Activated naive CD8-positive, alpha-beta T cell treated with anti-CD3 and anti-CD28 coated beads, Interleukin-2, amount 10 ng/mL, durations not matched to agents 7 days and 5 days (primary cell): ENCODE data around the gene C10orf88. TPM values are rescaled to one million over a fixed set of nuclear protein-coding genes. Genes with fewer than 3 reads are reported as not detected.
A peak's percentile ranks its signal among the peaks of the same experiment; 100 is the strongest.

ENCODE experiments used
- ATAC-seq: fragments of 150-1000 bp; cut with Tn5 transposase; one replicate; pipeline ENCODE4 v1.10.0; 2021; ENCODE audit warnings: low read depth, moderate library complexity
- POLR2A ChIA-PET: fragments of 350-600 bp; sonication (Branson Sonifier 250); formaldehyde crosslinking; loops from one replicate; lab custom pipeline; 2021; ENCODE audit warnings: antibody characterized with exemption; lab: Charles Lee
- DNase-seq: peaks from one replicate; pipeline ENCODE4 v3.0.0; 2021
- H3K27ac Mint-ChIP-seq: one replicate; pipeline ENCODE4 v1.8.0; 2022; ENCODE audit warnings: mild to moderate bottlenecking, mixed read lengths
- H3K27me3 Mint-ChIP-seq: one replicate; pipeline ENCODE4 v1.8.0; 2022; ENCODE audit warnings: mild to moderate bottlenecking, moderate library complexity, mixed read lengths
- H3K36me3 Mint-ChIP-seq: one replicate; pipeline ENCODE4 v1.8.0; 2021; ENCODE audit warnings: mild to moderate bottlenecking, mixed read lengths
- H3K4me1 Mint-ChIP-seq: one replicate; pipeline ENCODE4 v1.8.0; 2021; ENCODE audit warnings: mixed read lengths
- H3K4me3 Mint-ChIP-seq: one replicate; pipeline ENCODE4 v1.8.0; 2022; ENCODE audit warnings: mild to moderate bottlenecking, moderate library complexity, mixed read lengths
- H3K9me3 Mint-ChIP-seq: one replicate; pipeline ENCODE4 v1.8.0; 2021; ENCODE audit warnings: mixed read lengths
- total RNA-seq, 2 experiments: library from RNA; stranded (reverse); gene quantifications; one replicate each; pipeline ENCODE4 v1.2.3, GENCODE V29; 2021

The C10orf88 gene
- total RNA-seq, 2 experiments from 2014 or later, result 12.2 to 15.3 TPM

- ATAC-seq (no peak), DNase-seq (no peak)
- no peak overlapping the region for H3K4me3 Mint-ChIP-seq
- no peak overlapping the region for H3K27ac Mint-ChIP-seq
- peaks cover 1% of the 10 kb centered on the region for H3K36me3 Mint-ChIP-seq
- H3K9me3 Mint-ChIP-seq, result no peaks in the 10 kb centered on the region
- H3K4me1 Mint-ChIP-seq, result peaks cover 16% of the 10 kb centered on the region
- no peaks in the 10 kb centered on the region for H3K27me3 Mint-ChIP-seq
- POLR2A ChIA-PET, result no interaction called here
These were observed 30.7 kb upstream of the C10orf88 start for GRCh38 chr10:122984708-122985107.

- no peaks in the 10 kb centered on the region for H3K27me3 Mint-ChIP-seq
- no peak overlapping the region for H3K27ac Mint-ChIP-seq
- DNase-seq, result no peak
- peaks cover 1% of the 10 kb centered on the region for H3K36me3 Mint-ChIP-seq
- H3K9me3 Mint-ChIP-seq, result no peaks in the 10 kb centered on the region
- H3K4me3 Mint-ChIP-seq, result no peak overlapping the region
- peaks cover 17% of the 10 kb centered on the region for H3K4me1 Mint-ChIP-seq
- POLR2A ChIA-PET, result no interaction called here
- ATAC-seq, result no peak
These were observed 29.9 kb upstream of the C10orf88 start for GRCh38 chr10:122983898-122984297.

- Mint-ChIP-seq H3K27ac (peak overlapping the region; percentile 94), H3K9me3 (no peaks in the 10 kb centered on the region), H3K4me3 (peak overlapping the region; percentile 90), H3K36me3 (no peaks in the 10 kb centered on the region), H3K27me3 (peaks cover 12% of the 10 kb centered on the region), H3K4me1 (peaks cover 17% of the 10 kb centered on the region)
- POLR2A ChIA-PET, result interaction anchor here (0.6 to 2.3 kb wide), 3 partner anchors 27 to 1846 kb away, joined by 3 to 22 read pairs (median 9); partner anchors contain the start of genes ACADSB, C10orf88 and IKZF5
- ATAC-seq (no peak), DNase-seq (no peak)
These were observed 27.0 kb upstream of the C10orf88 start for GRCh38 chr10:122981066-122981464.

- POLR2A ChIA-PET, result interaction anchor here (0.6 to 2.3 kb wide), 4 partner anchors 23 to 1847 kb away, joined by 3 to 22 read pairs (median 6); partner anchors contain the start of genes ACADSB, C10orf88 and IKZF5
- peak; percentile 98 for ATAC-seq
- peaks cover 17% of the 10 kb centered on the region for H3K4me1 Mint-ChIP-seq
These were observed 26.4 kb upstream of the C10orf88 start, which contains the start of gene PSTK for GRCh38 chr10:122980209-122981065. PSTK (plus strand) TSS chr10:122980401; CDS start chr10:122980480, 79 bp downstream.

GRCh38 chr10:122974543-122975064 is 20.6 kb upstream of the C10orf88 start:
- H3K36me3 Mint-ChIP-seq, result no peaks in the 10 kb centered on the region

More at GRCh38 chr10:122980209-122981065, 26.4 kb upstream of the C10orf88 start, which contains the start of gene PSTK:
- Mint-ChIP-seq H3K9me3 (no peaks in the 10 kb centered on the region), H3K36me3 (no peaks in the 10 kb centered on the region), H3K27me3 (peaks cover 15% of the 10 kb centered on the region), H3K4me3 (peak within 1 kb of the TSS; percentile 90), H3K27ac (peak within 1 kb of the TSS; percentile 94)
- peak; percentile 89 for DNase-seq

GRCh38 chr10:122974023-122974422 is 20.0 kb upstream of the C10orf88 start:
- no peak for DNase-seq
- Mint-ChIP-seq H3K4me1 (no peaks in the 10 kb centered on the region), H3K27ac (no peak overlapping the region), H3K9me3 (peaks cover 2% of the 10 kb centered on the region), H3K36me3 (no peaks in the 10 kb centered on the region), H3K27me3 (peaks cover 23% of the 10 kb centered on the region), H3K4me3 (no peak overlapping the region)
- POLR2A ChIA-PET, result no interaction called here
- no peak for ATAC-seq

More at GRCh38 chr10:122974543-122975064, 20.6 kb upstream of the C10orf88 start:
- H3K27ac Mint-ChIP-seq, result no peak overlapping the region
- POLR2A ChIA-PET, result no interaction called here
- ATAC-seq (no peak), DNase-seq (no peak)
- peaks cover 23% of the 10 kb centered on the region for H3K27me3 Mint-ChIP-seq
- no peaks in the 10 kb centered on the region for H3K4me1 Mint-ChIP-seq
- no peak overlapping the region for H3K4me3 Mint-ChIP-seq
- no peaks in the 10 kb centered on the region for H3K9me3 Mint-ChIP-seq

GRCh38 chr10:122968698-122969097 is 14.7 kb upstream of the C10orf88 start:
- H3K36me3 Mint-ChIP-seq, result peaks cover 3% of the 10 kb centered on the region
- DNase-seq, result no peak
- POLR2A ChIA-PET, result no interaction called here
- ATAC-seq, result no peak
- no peak overlapping the region for H3K4me3 Mint-ChIP-seq
- no peaks in the 10 kb centered on the region for H3K4me1 Mint-ChIP-seq
- H3K9me3 Mint-ChIP-seq, result peaks cover 30% of the 10 kb centered on the region
- peaks cover 11% of the 10 kb centered on the region for H3K27me3 Mint-ChIP-seq
- no peak overlapping the region for H3K27ac Mint-ChIP-seq

- H3K27ac Mint-ChIP-seq, result no peak overlapping the region
- POLR2A ChIA-PET, result no interaction called here
- no peak for ATAC-seq
- no peaks in the 10 kb centered on the region for H3K4me1 Mint-ChIP-seq
- no peak overlapping the region for H3K4me3 Mint-ChIP-seq
- no peak for DNase-seq
- peaks cover 9% of the 10 kb centered on the region for H3K27me3 Mint-ChIP-seq
- peaks cover 3% of the 10 kb centered on the region for H3K36me3 Mint-ChIP-seq
- peaks cover 30% of the 10 kb centered on the region for H3K9me3 Mint-ChIP-seq
These were observed 12.9 kb upstream of the C10orf88 start for GRCh38 chr10:122966879-122967278.

GRCh38 chr10:122962405-122962804 is 8.4 kb upstream of the C10orf88 start:
- POLR2A ChIA-PET, result interaction anchor here (0.6 kb wide), 1 partner anchor 161 kb away, joined by 5 read pairs; no protein-coding TSS in a partner anchor
- peaks cover 6% of the 10 kb centered on the region for H3K27me3 Mint-ChIP-seq
- H3K9me3 Mint-ChIP-seq, result peaks cover 15% of the 10 kb centered on the region
- H3K4me3 Mint-ChIP-seq, result no peak overlapping the region
- no peak for DNase-seq
- peaks cover 3% of the 10 kb centered on the region for H3K36me3 Mint-ChIP-seq
- no peaks in the 10 kb centered on the region for H3K4me1 Mint-ChIP-seq
- H3K27ac Mint-ChIP-seq, result no peak overlapping the region
- no peak for ATAC-seq

- no peak for DNase-seq
- H3K27ac Mint-ChIP-seq, result no peak overlapping the region
- POLR2A ChIA-PET, result interaction anchor here (0.6 to 1.2 kb wide), 2 partner anchors 23 to 170 kb away, joined by 3 to 7 read pairs; partner anchors contain the start of gene PSTK
These were observed 3.4 kb upstream of the C10orf88 start for GRCh38 chr10:122957474-122957873.

GRCh38 chr10:122955892-122956291 is 1.9 kb upstream of the C10orf88 start:
- ATAC-seq (no peak), DNase-seq (no peak)
- Mint-ChIP-seq H3K27ac (no peak overlapping the region), H3K4me3 (no peak overlapping the region), H3K36me3 (peaks cover 10% of the 10 kb centered on the region), H3K27me3 (peaks cover 6% of the 10 kb centered on the region), H3K9me3 (no peaks in the 10 kb centered on the region), H3K4me1 (peaks cover 24% of the 10 kb centered on the region)
- POLR2A ChIA-PET, result interaction anchor here (1.2 kb wide), 1 partner anchor 52 kb away, joined by 3 read pairs; no protein-coding TSS in a partner anchor

More at GRCh38 chr10:122957474-122957873, 3.4 kb upstream of the C10orf88 start:
- Mint-ChIP-seq H3K4me1 (peaks cover 17% of the 10 kb centered on the region), H3K4me3 (no peak overlapping the region), H3K36me3 (peaks cover 7% of the 10 kb centered on the region), H3K27me3 (peaks cover 6% of the 10 kb centered on the region), H3K9me3 (no peaks in the 10 kb centered on the region)
- no peak for ATAC-seq

GRCh38 chr10:122954731-122955050 is 664 bp upstream of the C10orf88 start:
- POLR2A ChIA-PET, result interaction anchor here (0.7 to 1.7 kb wide), 4 partner anchors 25 to 580 kb away, joined by 3 to 9 read pairs (median 8); partner anchors contain the start of genes ACADSB, FAM24B, IKZF5 and PSTK
- H3K27ac Mint-ChIP-seq, result peak overlapping the region; percentile 87
- ATAC-seq (no peak), DNase-seq (no peak)
- peaks cover 6% of the 10 kb centered on the region for H3K27me3 Mint-ChIP-seq
- H3K9me3 Mint-ChIP-seq, result no peaks in the 10 kb centered on the region
- H3K4me1 Mint-ChIP-seq, result peaks cover 29% of the 10 kb centered on the region
- H3K36me3 Mint-ChIP-seq, result peaks cover 10% of the 10 kb centered on the region
- H3K4me3 Mint-ChIP-seq, result no peak overlapping the region

GRCh38 chr10:122949296-122949695 is 4.7 kb downstream of the C10orf88 start:
- H3K4me3 Mint-ChIP-seq, result no peak overlapping the region
- H3K27ac Mint-ChIP-seq, result no peak overlapping the region
- H3K27me3 Mint-ChIP-seq, result no peaks in the 10 kb centered on the region
- H3K9me3 Mint-ChIP-seq, result no peaks in the 10 kb centered on the region
- POLR2A ChIA-PET, result no interaction called here
- H3K36me3 Mint-ChIP-seq, result peaks cover 33% of the 10 kb centered on the region
- ATAC-seq, result no peak
- peaks cover 28% of the 10 kb centered on the region for H3K4me1 Mint-ChIP-seq
- DNase-seq, result no peak
